Muscle of back (tissue), 11 donors: ENCODE measurements around the gene RPP14. TPM values are rescaled to one million over a fixed set of nuclear protein-coding genes. Genes with fewer than 3 reads are reported as not detected.
A peak's percentile ranks its signal among the peaks of the same experiment; 100 is the strongest.
"Not testable (repeated sequence)": the region's sequence is repeated elsewhere in the genome, so short reads cannot be mapped to it uniquely, and the experiment has no call there.

Experiments
- DNase-seq, 3 donors: peaks; one replicate each; pipeline versions ENCODE4 v3.0.0 to v3.0.0-alpha.2; 2013
- polyA plus RNA-seq, 10 donors: library from polyadenylated mRNA; unstranded; fragments of 120-200 nt; gene quantifications; one replicate each; pipeline ENCODE4 v1.2.1, GENCODE V29; 2013; ENCODE audit not compliant: insufficient read length in 10 of 10

RPP14 gene
- polyA plus RNA-seq, 10 donors = 14.2 to 27.0 (median 20.3) TPM

- not testable (repeated sequence) for DNase-seq
Observed at GRCh38 chr3:58288964-58289613, 17.0 kb upstream of the RPP14 start.

- DNase-seq = not testable (repeated sequence)
Observed at GRCh38 chr3:58290446-58290845, 15.6 kb upstream of the RPP14 start.

GRCh38 chr3:58291671-58292338 is 14.2 kb upstream of the RPP14 start:
- no peak for DNase-seq

GRCh38 chr3:58292866-58293265 is 13.2 kb upstream of the RPP14 start:
- DNase-seq = no peak

- DNase-seq = no peak
Observed at GRCh38 chr3:58293516-58293915, 12.5 kb upstream of the RPP14 start.

- no peak for DNase-seq
Observed at GRCh38 chr3:58296269-58296668, 9.8 kb upstream of the RPP14 start.

GRCh38 chr3:58296843-58297242 is 9.2 kb upstream of the RPP14 start:
- no peak for DNase-seq

- DNase-seq = no peak
Observed at GRCh38 chr3:58298190-58298589, 7.9 kb upstream of the RPP14 start.

- no peak for DNase-seq
Observed at GRCh38 chr3:58299075-58299474, 7.0 kb upstream of the RPP14 start.

- DNase-seq = peak in 2 of 3 donors; percentile 34 to 65
Observed at GRCh38 chr3:58299839-58300516, 6.1 kb upstream of the RPP14 start.

- peak in 2 of 3 donors; percentile 54 to 67 for DNase-seq
Observed at GRCh38 chr3:58307639-58308215, 1.7 kb downstream of the RPP14 start.

- DNase-seq = peak in 1 of 3 donors; percentile 22
Observed at GRCh38 chr3:58308728-58309127, 2.7 kb downstream of the RPP14 start.

- no peak for DNase-seq
Observed at GRCh38 chr3:58317811-58318210, 11.8 kb downstream of the RPP14 start.

GRCh38 chr3:58321791-58322190 is 15.7 kb downstream of the RPP14 start:
- DNase-seq = no peak

- no peak for DNase-seq
Observed at GRCh38 chr3:58322793-58323192, 16.7 kb downstream of the RPP14 start.

- no peak for DNase-seq
Observed at GRCh38 chr3:58323529-58324390, 17.7 kb downstream of the RPP14 start.

- no peak for DNase-seq
Observed at GRCh38 chr3:58324391-58325390, 18.6 kb downstream of the RPP14 start.

GRCh38 chr3:58325525-58325992 is 19.5 kb downstream of the RPP14 start:
- DNase-seq = no peak

- DNase-seq = no peak
Observed at GRCh38 chr3:58326267-58326900, 20.3 kb downstream of the RPP14 start.
